K562 (cell line): ENCODE data around the gene CCDC85B. TPM values are rescaled to one million over a fixed set of nuclear protein-coding genes. Genes with fewer than 3 reads are reported as not detected.

Experiments
- CBX1 ChIP-seq: sonication (generic); IDR thresholded peaks from 2 replicates; pipeline ENCODE4 v1.6.1; 2016; ENCODE audit warnings: antibody characterized with exemption, low read depth, mild to moderate bottlenecking
- CBX3 ChIP-seq, 2 experiments: IDR thresholded peaks; 1 replicate in 1 of 2; 2 replicates in 1 of 2; pipeline ENCODE4 v1.6.1; 2012; ENCODE audit warnings: inconsistent platforms in 2 of 2, low read length in 2 of 2, borderline replicate concordance in 1 of 2, control low read depth in 1 of 2
- CBX8 ChIP-seq: fragments of 200-600 bp; sonication (generic); IDR thresholded peaks from 2 replicates; pipeline ENCODE4 v1.6.1; 2012; ENCODE audit warnings: borderline replicate concordance, mixed run types, low read depth, mild to moderate bottlenecking, moderate library complexity, mixed read lengths, low read length, control low read depth, inconsistent platforms; ENCODE audit not compliant: poor library complexity, severe bottlenecking; ENCODE audit errors: extremely low read depth
- CHD1 ChIP-seq: fragments of 200-600 bp; sonication (generic); IDR thresholded peaks from one replicate; pipeline ENCODE4 v1.6.1; 2012; ENCODE audit warnings: mild to moderate bottlenecking, moderate library complexity, low read length, inconsistent platforms
- DPF2 ChIP-seq: fragments of 450-650 bp; IDR thresholded peaks from 2 replicates; pipeline ENCODE4 v1.6.1; 2016
- EZH2 ChIP-seq: IDR thresholded peaks from 2 replicates; pipeline ENCODE4 v1.6.1; 2012; ENCODE audit warnings: low read depth, mild to moderate bottlenecking, inconsistent platforms, low read length, borderline replicate concordance
- FUS ChIP-seq: fragments of 200-400 bp; formaldehyde crosslinking; optimal IDR thresholded peaks from 2 replicates; pipeline ENCODE3; 2017; ENCODE audit warnings: low read depth, low read length
- MCM5 ChIP-seq: fragments of 450-650 bp; IDR thresholded peaks from 2 replicates; pipeline ENCODE4 v1.6.1; 2016; ENCODE audit warnings: low read depth
- MCM7 ChIP-seq, 2 experiments: fragments of 450-650 bp; IDR thresholded peaks; 2 replicates each; pipeline ENCODE4 v1.6.1; 2016 to 2018
- OTX1 ChIP-seq: fragments of 450-650 bp; formaldehyde crosslinking; IDR thresholded peaks from 2 replicates; pipeline ENCODE4 v1.4.0; 2022; ENCODE audit warnings: mild to moderate bottlenecking
- POLR2B ChIP-seq: fragments of 450-650 bp; IDR thresholded peaks from 2 replicates; pipeline ENCODE4 v1.6.1; 2018; ENCODE audit warnings: low read depth; ENCODE audit not compliant: partially characterized antibody
- SNRNP70 ChIP-seq: fragments of 200-400 bp; formaldehyde crosslinking; optimal IDR thresholded peaks from 2 replicates; pipeline ENCODE3; 2017; ENCODE audit warnings: low read depth, low read length
- TCF7L2 ChIP-seq: fragments of 150-350 bp; IDR thresholded peaks from 2 replicates; pipeline ENCODE4 v1.6.1; 2016; ENCODE audit warnings: low read depth, mild to moderate bottlenecking, low read length, moderate library complexity
- THRAP3 ChIP-seq: fragments of 450-650 bp; IDR thresholded peaks from 2 replicates; pipeline ENCODE4 v1.6.1; 2016; ENCODE audit warnings: mild to moderate bottlenecking, inconsistent platforms, borderline replicate concordance
- ZNF12 ChIP-seq: sonication (generic); formaldehyde crosslinking; IDR thresholded peaks from 2 replicates; pipeline ENCODE4 v1.4.0; 2020; ENCODE audit warnings: mild to moderate bottlenecking, missing genetic modification reagents
- ZNF436 ChIP-seq: fragments of 250-450, 450-650 bp; sonication (Bioruptor Pico); formaldehyde crosslinking; IDR thresholded peaks from 2 replicates; pipeline ENCODE4 v1.7.0; 2020; ENCODE audit warnings: mild to moderate bottlenecking
- polyA plus RNA-seq, 8 experiments: library from polyadenylated mRNA; depleted of rRNA in 4 of 8; stranded (reverse) in 5 of 8; unstranded in 3 of 8; fragments of >200 nt; fragmentation: Nextera tagmentation in 2 of 8; fragmentation: Illumina TruSeq in 1 of 8; extraction: Ambion mirVana in 2 of 8; extraction: Trizol in 1 of 8; gene quantifications; 2 replicates each; pipeline versions ENCODE4 v1.2.1 to v1.2.3, GENCODE V29; 2011 to 2014; ENCODE audit warnings: inconsistent platforms in 1 of 8, missing spikeins in 1 of 8
- total RNA-seq, 7 experiments: library from RNA; depleted of rRNA in 6 of 7; stranded (reverse); fragments of >200 nt in 6 of 7; fragmentation: Illumina TruSeq in 2 of 7; extraction: Trizol in 2 of 7; gene quantifications; 2 replicates each; pipeline versions ENCODE4 v1.2.1 to v1.2.3, GENCODE V29; 2011 to 2021; ENCODE audit warnings: low replicate concordance in 1 of 7
- TF ChIP-seq, protein P1 (sequence below): conservative IDR thresholded peaks from 2 replicates; pipeline ENCODE4 v1.6.1; 2011; ENCODE audit warnings: low read depth, mild to moderate bottlenecking, low read length; ENCODE audit not compliant: control insufficient read depth
- TF ChIP-seq, protein P2 (sequence below), 2 experiments: fragments of 250-450 bp in 1 of 2; fragments of 450-650 bp in 1 of 2; sonication (Bioruptor Pico) in 1 of 2; IDR thresholded peaks; 2 replicates each; pipeline versions ENCODE4 v1.6.1 to v1.8.0; 2016 to 2021; ENCODE audit warnings: mild to moderate bottlenecking in 2 of 2, moderate library complexity in 2 of 2, missing compliant biosample characterization in 1 of 2, missing genetic modification characterization in 1 of 2
- TF ChIP-seq, protein P3 (sequence below): sonication (generic); formaldehyde crosslinking; IDR thresholded peaks from 2 replicates; pipeline ENCODE4 v1.8.0; 2022; ENCODE audit warnings: mild to moderate bottlenecking, missing genetic modification reagents
- TF ChIP-seq, protein P4 (sequence below): sonication (generic); formaldehyde crosslinking; IDR thresholded peaks from 2 replicates; pipeline ENCODE4 v1.8.0; 2022; ENCODE audit warnings: missing genetic modification reagents, mild to moderate bottlenecking, borderline replicate concordance

The CCDC85B gene
- total and polyA plus RNA-seq, 9 of the 15 experiments (the other 6 are each of a cell fraction or from before 2014, with no cell fraction given) = 0.14 to 138 (median 6.2) TPM

DNA sequence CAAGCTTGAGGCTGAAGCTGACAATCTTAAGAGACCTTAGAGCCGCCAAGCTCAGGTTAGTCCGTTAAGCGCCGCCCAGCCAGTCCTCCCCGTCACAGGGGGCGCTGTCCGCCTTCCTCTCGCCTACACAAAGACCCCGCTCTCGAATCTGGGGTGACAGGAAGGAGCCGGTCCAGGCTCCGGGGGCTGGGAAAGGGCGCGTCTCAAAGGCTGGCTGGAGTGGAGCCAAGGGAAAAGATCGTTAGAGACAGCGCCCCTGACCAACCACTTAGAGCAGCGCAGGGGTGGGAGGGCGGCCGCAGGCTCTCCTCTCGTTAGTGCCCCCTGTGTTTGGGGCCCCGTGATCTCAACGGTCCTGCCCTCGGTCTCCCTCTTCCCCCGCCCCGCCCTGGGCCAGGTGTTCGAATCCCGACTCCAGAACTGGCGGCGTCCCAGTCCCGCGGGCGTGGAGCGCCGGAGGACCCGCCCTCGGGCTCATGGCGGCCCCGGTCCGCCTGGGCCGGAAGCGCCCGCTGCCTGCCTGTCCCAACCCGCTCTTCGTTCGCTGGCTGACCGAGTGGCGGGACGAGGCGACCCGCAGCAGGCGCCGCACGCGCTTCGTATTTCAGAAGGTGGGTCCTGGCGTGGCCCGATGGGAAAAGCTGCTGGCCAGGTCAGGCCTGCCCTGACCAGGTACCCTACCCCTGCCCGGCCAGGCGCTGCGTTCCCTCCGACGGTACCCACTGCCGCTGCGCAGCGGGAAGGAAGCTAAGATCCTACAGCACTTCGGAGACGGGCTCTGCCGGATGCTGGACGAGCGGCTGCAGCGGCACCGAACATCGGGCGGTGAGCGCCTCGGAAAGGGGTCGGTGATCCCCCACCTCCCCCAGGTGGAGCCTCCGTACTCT lies 30.0 kb upstream of the CCDC85B start, which contains the start of gene MUS81 (continued):
- TF ChIP-seq, protein P1, sequence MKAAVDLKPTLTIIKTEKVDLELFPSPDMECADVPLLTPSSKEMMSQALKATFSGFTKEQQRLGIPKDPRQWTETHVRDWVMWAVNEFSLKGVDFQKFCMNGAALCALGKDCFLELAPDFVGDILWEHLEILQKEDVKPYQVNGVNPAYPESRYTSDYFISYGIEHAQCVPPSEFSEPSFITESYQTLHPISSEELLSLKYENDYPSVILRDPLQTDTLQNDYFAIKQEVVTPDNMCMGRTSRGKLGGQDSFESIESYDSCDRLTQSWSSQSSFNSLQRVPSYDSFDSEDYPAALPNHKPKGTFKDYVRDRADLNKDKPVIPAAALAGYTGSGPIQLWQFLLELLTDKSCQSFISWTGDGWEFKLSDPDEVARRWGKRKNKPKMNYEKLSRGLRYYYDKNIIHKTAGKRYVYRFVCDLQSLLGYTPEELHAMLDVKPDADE = peak; percentile 13; the same call in 1 of the 2 replicates
- TF ChIP-seq OTX1 (CRISPR knock-in tag) = no peak
- no peak for TF ChIP-seq CBX8
- TF ChIP-seq ZNF436 (CRISPR knock-in tag) = no peak
- TF ChIP-seq, protein P2, sequence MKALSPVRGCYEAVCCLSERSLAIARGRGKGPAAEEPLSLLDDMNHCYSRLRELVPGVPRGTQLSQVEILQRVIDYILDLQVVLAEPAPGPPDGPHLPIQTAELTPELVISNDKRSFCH (CRISPR knock-in tag; IDR thresholded peaks at IDR 0.05) = no peak
- TF ChIP-seq, protein P2 (tag; IDR thresholded peaks at IDR 0.05) = no peak
- TF ChIP-seq DPF2 = no peak
- TF ChIP-seq CBX1 = peak; percentile 64; the same call in 1 of the 2 replicates
- no peak for TF ChIP-seq THRAP3
- peak; percentile 95 for TF ChIP-seq CHD1
- peak; percentile 68 for TF ChIP-seq POLR2B
- TF ChIP-seq TCF7L2 = no peak
- TF ChIP-seq EZH2 = no peak
- TF ChIP-seq FUS = peak; percentile 24
- no peak for TF ChIP-seq SNRNP70
- TF ChIP-seq ZNF12 (CRISPR knock-in tag) = no peak
- TF ChIP-seq, protein P3, sequence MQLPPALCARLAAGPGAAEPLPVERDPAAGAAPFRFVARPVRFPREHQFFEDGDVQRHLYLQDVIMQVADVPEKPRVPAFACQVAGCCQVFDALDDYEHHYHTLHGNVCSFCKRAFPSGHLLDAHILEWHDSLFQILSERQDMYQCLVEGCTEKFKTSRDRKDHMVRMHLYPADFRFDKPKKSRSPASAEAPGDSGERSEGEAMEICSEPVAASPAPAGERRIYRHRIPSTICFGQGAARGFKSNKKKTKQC (CRISPR knock-in tag) = peak; percentile 54; the same call in 1 of the 2 replicates
- TF ChIP-seq CBX3 (IDR thresholded peaks at IDR 0.05; ENCODE audit: borderline replicate concordance in 1 of 2, low read length in 2 of 2) = peak in 1 of 2 experiments; percentile 68; a peak in 1 of 3 replicates
- TF ChIP-seq, protein P4, sequence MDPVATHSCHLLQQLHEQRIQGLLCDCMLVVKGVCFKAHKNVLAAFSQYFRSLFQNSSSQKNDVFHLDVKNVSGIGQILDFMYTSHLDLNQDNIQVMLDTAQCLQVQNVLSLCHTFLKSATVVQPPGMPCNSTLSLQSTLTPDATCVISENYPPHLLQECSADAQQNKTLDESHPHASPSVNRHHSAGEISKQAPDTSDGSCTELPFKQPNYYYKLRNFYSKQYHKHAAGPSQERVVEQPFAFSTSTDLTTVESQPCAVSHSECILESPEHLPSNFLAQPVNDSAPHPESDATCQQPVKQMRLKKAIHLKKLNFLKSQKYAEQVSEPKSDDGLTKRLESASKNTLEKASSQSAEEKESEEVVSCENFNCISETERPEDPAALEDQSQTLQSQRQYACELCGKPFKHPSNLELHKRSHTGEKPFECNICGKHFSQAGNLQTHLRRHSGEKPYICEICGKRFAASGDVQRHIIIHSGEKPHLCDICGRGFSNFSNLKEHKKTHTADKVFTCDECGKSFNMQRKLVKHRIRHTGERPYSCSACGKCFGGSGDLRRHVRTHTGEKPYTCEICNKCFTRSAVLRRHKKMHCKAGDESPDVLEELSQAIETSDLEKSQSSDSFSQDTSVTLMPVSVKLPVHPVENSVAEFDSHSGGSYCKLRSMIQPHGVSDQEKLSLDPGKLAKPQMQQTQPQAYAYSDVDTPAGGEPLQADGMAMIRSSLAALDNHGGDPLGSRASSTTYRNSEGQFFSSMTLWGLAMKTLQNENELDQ (CRISPR knock-in tag) = 0 out of 2 replicates have a peak, but pooled peaks have one; percentile 72
- TF ChIP-seq MCM7 (IDR thresholded peaks at IDR 0.05) = no peak
- TF ChIP-seq MCM5 = no peak
